Measurements from ENCODE around the gene TMA7B. TPM values are rescaled to one million over a fixed set of nuclear protein-coding genes. Genes with fewer than 3 reads are reported as not detected.

TMA7B gene
- total and polyA plus RNA-seq, 2 of the 4 experiments (the other 2 are of a cell fraction) = not detected

- no peaks in the 10 kb centered on the region for H3K9me3 ChIP-seq (ENCODE audit: control insufficient read depth, insufficient read depth, low read length)
- H3K79me1 ChIP-seq (ENCODE audit: low read depth in 1 of 2, low read length in 2 of 2) = no peaks in the 10 kb centered on the region
- ChIA-PET POLR2A (ENCODE audit: unreplicated experiment) (no interaction called here), CTCF (interaction anchor here (0.5 kb wide), 1 partner anchor 411 kb away, joined by 3 read pairs; no protein-coding TSS in a partner anchor)
- no peak overlapping the region for H3K4ac ChIP-seq (ENCODE audit: low read depth, low read length)
- H2BK5ac ChIP-seq (ENCODE audit: low read depth, low read length, poor library complexity, severe bottlenecking) = no peak overlapping the region
- TF ChIP-seq CHD1 (IDR thresholded peaks at IDR 0.05; ENCODE audit: low read depth, low read length) (no peak), RCOR1 (IDR thresholded peaks at IDR 0.05; ENCODE audit: insufficient replicate concordance, low read length) (no peak), MAZ (IDR thresholded peaks at IDR 0.05; ENCODE audit: borderline replicate concordance, low read depth, low read length) (no peak), RFX5 (IDR thresholded peaks at IDR 0.05; ENCODE audit: low read depth, low read length) (no peak), USF2 (IDR thresholded peaks at IDR 0.05; ENCODE audit: low read depth, low read length) (no peak), CTCF (conservative IDR thresholded peaks at IDR 0.05; ENCODE audit: low read depth, low read length) (no peak), MXI1 (IDR thresholded peaks at IDR 0.05; ENCODE audit: borderline replicate concordance, low read depth, low read length) (no peak), ELK1 (IDR thresholded peaks at IDR 0.05; ENCODE audit: borderline replicate concordance, low read depth, low read length) (no peak), CEBPB (IDR thresholded peaks at IDR 0.05; ENCODE audit: low read depth, low read length) (no peak), BHLHE40 (IDR thresholded peaks at IDR 0.05; ENCODE audit: low read depth, low read length) (no peak), MAFK (IDR thresholded peaks at IDR 0.05; ENCODE audit: low read depth, low read length) (no peak), NFE2L2 (IDR thresholded peaks at IDR 0.05; ENCODE audit: low read depth, low read length) (no peak), RAD21 (IDR thresholded peaks at IDR 0.05; ENCODE audit: low read length) (no peak), SMC3 (IDR thresholded peaks at IDR 0.05; ENCODE audit: low read depth, low read length) (no peak), POLR2A (IDR thresholded peaks at IDR 0.05; ENCODE audit: low read depth, low read length) (no peak), FOS (IDR thresholded peaks at IDR 0.05; ENCODE audit: low read depth, low read length) (no peak)
- H3K9me1 ChIP-seq (ENCODE audit: insufficient read depth, low read length) = no peaks in the 10 kb centered on the region
- ATAC-seq (ENCODE audit: low read depth) = no peak
- intact Hi-C loops (cut with micrococcal nuclease) = no loop called here
- no peak overlapping the region for H3K23ac ChIP-seq (ENCODE audit: low read depth, low read length)
- no peak overlapping the region for H3K9ac ChIP-seq (ENCODE audit: low read depth, low read length)
- no peak overlapping the region for H4K91ac ChIP-seq (ENCODE audit: insufficient read depth, low read depth, low read length)
- no peak overlapping the region for H3K14ac ChIP-seq (replicated peaks; ENCODE audit: low read depth, low read length)
- H4K5ac ChIP-seq (ENCODE audit: low read depth, low read length) = no peak overlapping the region
- H3K27ac ChIP-seq (ENCODE audit: insufficient read depth, low read length) = no peak overlapping the region
- H2BK20ac ChIP-seq (ENCODE audit: low read depth, low read length) = no peak overlapping the region
- H3K4me1 ChIP-seq (ENCODE audit: control insufficient read depth, insufficient read depth, low read length) = no peaks in the 10 kb centered on the region
- H4K8ac ChIP-seq (ENCODE audit: low read depth in 2 of 2, low read length in 2 of 2) = no peak overlapping the region
- no peak overlapping the region for H2BK15ac ChIP-seq (ENCODE audit: low read depth, low read length)
- H2AFZ ChIP-seq (replicated peaks; ENCODE audit: low read length, poor library complexity) = no peak overlapping the region
- no peak overlapping the region for H3K4me2 ChIP-seq (ENCODE audit: low read depth, low read length)
- BruUV-seq (replicated peaks) = no TSS peak
- no peak overlapping the region for H3K56ac ChIP-seq (ENCODE audit: extremely low read depth, insufficient read depth, low read length)
- no peak overlapping the region for H2AK9ac ChIP-seq (replicated peaks; ENCODE audit: low read depth, low read length, poor library complexity)
- no CpG with 5 or more reads among the region's 2 CpGs for WGBS, 2 experiments (ENCODE audit: extremely low coverage in 2 of 2, insufficient read length in 1 of 2)
- no peak overlapping the region for H2AK5ac ChIP-seq (ENCODE audit: low read depth, low read length)
- no peak for DNase-seq
- dilution Hi-C loops (cut with HindIII; ENCODE audit: low sequenced_read_pairs, unreplicated experiment) = no loop called here
- H3K4me3 ChIP-seq (ENCODE audit: insufficient read depth, low read depth, low read length) = no peak overlapping the region
- H3K18ac ChIP-seq (ENCODE audit: low read depth, low read length) = no peak overlapping the region
- in situ Hi-C loops (cut with MboI; ENCODE audit: low sequenced_read_pairs) = no loop called here
- H3K27me3 ChIP-seq (ENCODE audit: control insufficient read depth, insufficient read depth, low read length) = peaks cover 45% of the 10 kb centered on the region
- H4K20me1 ChIP-seq (ENCODE audit: insufficient read depth, low read length) = no peaks in the 10 kb centered on the region
- no peak overlapping the region for H2BK120ac ChIP-seq (ENCODE audit: low read depth, low read length)
- no peaks in the 10 kb centered on the region for H3K36me3 ChIP-seq (ENCODE audit: control insufficient read depth, insufficient read depth, low read length)
Measured at GRCh38 chr22:39941601-39942000, 18.6 kb upstream of the TMA7B start.
